Lung (tissue), 12 donors: ENCODE measurements around the gene WTAP. TPM values are rescaled to one million over a fixed set of nuclear protein-coding genes. Genes with fewer than 3 reads are reported as not detected.
"Not testable (repeated sequence)": the region's sequence is repeated elsewhere in the genome, so short reads cannot be mapped to it uniquely, and the experiment has no call there.

Experiments used
- ATAC-seq: fragments of 200-7000 bp; cut with Tn5 transposase; one replicate; pipeline ENCODE4 v1.9.1; 2020; ENCODE audit warnings: moderate number of reproducible peaks; ENCODE audit not compliant: insufficient read depth, low FRiP score
- DNase-seq, 3 donors: peaks; one replicate each; pipeline ENCODE4 v3.0.0-alpha.2; 2013 to 2017
- H3K27ac ChIP-seq, 2 donors: one replicate each; pipeline ENCODE4 v1.5.1; 2013; ENCODE audit warnings: mild to moderate bottlenecking in 2 of 2, moderate library complexity in 2 of 2, control low read depth in 1 of 2, inconsistent platforms in 1 of 2, low read depth in 1 of 2, low read length in 1 of 2
- H3K27me3 ChIP-seq, 3 donors: one replicate each; pipeline ENCODE4 v1.5.1; 2013; ENCODE audit warnings: low read length in 2 of 3; ENCODE audit not compliant: control insufficient read depth in 3 of 3, insufficient read depth in 3 of 3
- H3K36me3 ChIP-seq, 4 donors: one replicate each; pipeline ENCODE4 v1.5.1; 2013; ENCODE audit warnings: low read length in 4 of 4, mild to moderate bottlenecking in 1 of 4, moderate library complexity in 1 of 4; ENCODE audit not compliant: control insufficient read depth in 4 of 4, insufficient read depth in 4 of 4
- H3K4me1 ChIP-seq, 5 donors: one replicate each; pipeline ENCODE4 v1.5.1; 2013; ENCODE audit warnings: low read length in 5 of 5, mild to moderate bottlenecking in 2 of 5, moderate library complexity in 1 of 5; ENCODE audit not compliant: control insufficient read depth in 5 of 5, insufficient read depth in 5 of 5
- H3K4me3 ChIP-seq: one replicate; pipeline ENCODE4 v1.5.1; 2013; ENCODE audit warnings: mild to moderate bottlenecking, control low read depth, moderate library complexity
- H3K9ac ChIP-seq, 2 donors: one replicate each; pipeline ENCODE4 v1.5.1; 2013; ENCODE audit warnings: low read length in 2 of 2, control low read depth in 1 of 2; ENCODE audit not compliant: insufficient read depth in 1 of 2
- H3K9me3 ChIP-seq, 4 donors: one replicate each; pipeline ENCODE4 v1.5.1; 2013; ENCODE audit warnings: low read length in 3 of 4, mild to moderate bottlenecking in 1 of 4, moderate library complexity in 1 of 4; ENCODE audit not compliant: control insufficient read depth in 4 of 4, insufficient read depth in 3 of 4
- WGBS, 2 donors: extraction: QIAGEN DNeasy Blood & Tissue Kit; methylation state at CpG; one replicate each; pipeline ENCODE4 v1.1.7; 2013; 5-methylcytosine and 5-hydroxymethylcytosine counted together
- polyA plus RNA-seq, 2 donors: library from polyadenylated mRNA; stranded (reverse); fragments of 200-250 nt; gene quantifications; one replicate each; pipeline ENCODE4 v1.2.1, GENCODE V29; 2013
- total RNA-seq, 2 donors: library from RNA; depleted of rRNA in 1 of 2; stranded (reverse); fragments of >200 nt in 1 of 2; gene quantifications; one replicate each; pipeline ENCODE4 v1.2.1, GENCODE V29; 2014 to 2021
- TF ChIP-seq, protein P1 (sequence below): IDR thresholded peaks from 2 replicates; pipeline ENCODE4 v1.5.1; 2012; ENCODE audit warnings: mild to moderate bottlenecking; ENCODE audit errors: control extremely low read depth, extremely low read depth
- donor health status: control.
- donor health status: control.
- donor health status: Bipolar disorder and iron deficiency.
- donor health status: healthy.
- donor health status: DM: yes; HTN: yes; CAD: no.

Gene WTAP
- total and polyA plus RNA-seq, 4 donors: 70.8 to 145 (median 113) TPM

DNA sequence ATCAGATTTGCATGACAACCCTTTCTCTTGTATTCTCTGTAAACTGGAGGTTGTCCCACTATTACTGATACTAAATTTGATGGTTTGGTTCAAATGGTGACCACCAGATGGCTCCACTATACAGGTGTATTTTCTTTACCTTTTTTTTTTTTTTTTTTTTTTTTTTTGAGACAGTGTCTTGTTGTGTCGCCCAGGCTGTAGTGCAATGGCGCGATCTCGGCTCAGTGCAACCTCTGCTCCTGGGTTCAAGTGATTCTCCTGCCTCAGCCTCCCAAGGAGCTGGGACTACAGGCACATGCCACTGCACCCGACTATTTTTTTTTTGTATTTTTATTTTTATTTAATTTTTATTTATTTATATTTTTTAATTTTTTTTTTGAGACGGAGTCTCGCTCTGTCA, 6.6 kb upstream of the WTAP start:
- 76 to 87% methylated on average over 7 of the region's 7 CpGs for whole genome bisulfite sequencing, 2 donors
- TF ChIP-seq, protein P1, sequence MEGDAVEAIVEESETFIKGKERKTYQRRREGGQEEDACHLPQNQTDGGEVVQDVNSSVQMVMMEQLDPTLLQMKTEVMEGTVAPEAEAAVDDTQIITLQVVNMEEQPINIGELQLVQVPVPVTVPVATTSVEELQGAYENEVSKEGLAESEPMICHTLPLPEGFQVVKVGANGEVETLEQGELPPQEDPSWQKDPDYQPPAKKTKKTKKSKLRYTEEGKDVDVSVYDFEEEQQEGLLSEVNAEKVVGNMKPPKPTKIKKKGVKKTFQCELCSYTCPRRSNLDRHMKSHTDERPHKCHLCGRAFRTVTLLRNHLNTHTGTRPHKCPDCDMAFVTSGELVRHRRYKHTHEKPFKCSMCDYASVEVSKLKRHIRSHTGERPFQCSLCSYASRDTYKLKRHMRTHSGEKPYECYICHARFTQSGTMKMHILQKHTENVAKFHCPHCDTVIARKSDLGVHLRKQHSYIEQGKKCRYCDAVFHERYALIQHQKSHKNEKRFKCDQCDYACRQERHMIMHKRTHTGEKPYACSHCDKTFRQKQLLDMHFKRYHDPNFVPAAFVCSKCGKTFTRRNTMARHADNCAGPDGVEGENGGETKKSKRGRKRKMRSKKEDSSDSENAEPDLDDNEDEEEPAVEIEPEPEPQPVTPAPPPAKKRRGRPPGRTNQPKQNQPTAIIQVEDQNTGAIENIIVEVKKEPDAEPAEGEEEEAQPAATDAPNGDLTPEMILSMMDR: no peak
- ATAC-seq: no peak

DNA sequence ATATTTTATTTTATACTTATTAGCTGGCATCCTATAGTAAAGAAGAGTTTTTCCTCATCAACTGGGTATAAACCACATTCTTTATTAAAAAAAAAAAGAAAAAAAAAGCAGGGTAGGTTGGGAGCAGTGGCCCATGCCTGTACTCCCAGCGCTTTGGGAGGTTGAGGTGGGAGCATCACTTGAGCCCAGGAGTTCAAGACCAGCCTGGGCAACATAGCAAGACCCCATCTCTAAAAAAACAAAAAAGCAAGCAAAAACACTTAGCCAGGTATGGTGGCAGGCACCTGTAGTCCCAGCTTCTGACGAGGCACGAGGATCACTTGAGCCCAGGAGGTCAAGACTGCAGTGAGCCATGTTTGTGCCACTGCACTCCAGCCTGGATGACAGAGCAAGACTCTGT, 5.3 kb upstream of the WTAP start:
- not testable (repeated sequence) for ATAC-seq, H3K36me3 ChIP-seq, DNase-seq, H3K4me1 ChIP-seq, H3K27ac ChIP-seq, H3K4me3 ChIP-seq, H3K9ac ChIP-seq, H3K9me3 ChIP-seq, H3K27me3 ChIP-seq
- 97 to 98% methylated on average over 3 of the region's 3 CpGs for WGBS, 2 donors

More for the DNA sequence above, 6.6 kb upstream of the WTAP start:
- no peaks in the 10 kb centered on the region for H3K27me3 ChIP-seq
- H3K4me3 ChIP-seq: no peak overlapping the region
- no peaks in the 10 kb centered on the region for H3K36me3 ChIP-seq
- no peak overlapping the region for H3K27ac ChIP-seq
- no peak overlapping the region for H3K9ac ChIP-seq
- peak in 2 of 3 donors; percentile 33 to 35 for DNase-seq
- H3K4me1 ChIP-seq: peaks cover 0 to 15% (median under 1%) of the 10 kb centered on the region in 5 donors
- H3K9me3 ChIP-seq: no peaks in the 10 kb centered on the region

DNA sequence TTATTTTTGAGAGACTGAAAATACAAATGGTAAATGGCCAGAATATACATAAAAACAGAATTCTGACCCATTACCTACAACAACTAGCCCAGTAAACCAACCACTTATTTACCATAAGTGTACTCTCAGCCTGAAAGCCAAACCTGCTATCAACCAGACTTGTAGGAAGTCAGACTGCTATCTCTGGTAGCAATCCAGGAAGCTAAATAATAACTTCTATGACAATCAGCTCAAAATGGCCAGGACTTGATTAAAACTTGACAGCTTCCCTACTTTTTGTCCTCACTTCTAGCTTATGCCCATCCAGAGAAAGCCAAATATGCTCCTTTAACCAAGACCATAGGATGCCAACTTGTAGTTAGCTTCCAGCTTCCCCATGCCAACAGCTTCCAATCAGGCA, 4.7 kb upstream of the WTAP start:
- ATAC-seq: no peak
- TF ChIP-seq, protein P1: no peak
- H3K4me1 ChIP-seq: peaks cover 0 to 9% (median 2%) of the 10 kb centered on the region in 5 donors
- H3K4me3 ChIP-seq: no peak overlapping the region
- H3K9ac ChIP-seq: no peak overlapping the region
- no peak overlapping the region for H3K27ac ChIP-seq
- H3K9me3 ChIP-seq: no peaks in the 10 kb centered on the region
- H3K36me3 ChIP-seq: peaks cover 0 to 3% (median 0%) of the 10 kb centered on the region in 4 donors
- no peak for DNase-seq
- no peaks in the 10 kb centered on the region for H3K27me3 ChIP-seq

DNA sequence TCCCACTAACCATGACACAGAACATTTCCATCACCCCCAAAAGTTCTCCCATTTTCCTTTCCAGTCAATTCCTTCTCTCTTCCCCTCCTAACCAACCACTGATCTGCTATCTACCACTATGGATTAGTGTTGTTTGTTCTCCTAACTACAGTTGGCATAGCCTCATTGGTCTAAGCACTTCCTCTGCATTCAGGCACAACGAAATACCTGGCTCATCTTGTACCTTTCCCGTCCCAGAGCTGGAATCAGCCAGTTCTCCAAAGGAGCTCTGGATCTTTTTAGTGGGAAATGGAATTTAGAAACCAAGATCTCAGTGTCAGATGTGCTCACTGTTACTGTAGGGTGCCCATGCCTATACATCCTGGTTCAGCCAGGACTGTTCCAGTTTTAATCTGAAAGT, 4.0 kb upstream of the WTAP start:
- DNase-seq (no peak), ATAC-seq (no peak)
- H3K27ac ChIP-seq: no peak overlapping the region
- 94 to 96% methylated on average over 2 of the region's 2 CpGs for WGBS, 2 donors
- TF ChIP-seq, protein P1: no peak
- H3K27me3 ChIP-seq: no peaks in the 10 kb centered on the region
- no peak overlapping the region for H3K9ac ChIP-seq
- no peaks in the 10 kb centered on the region for H3K9me3 ChIP-seq
- H3K36me3 ChIP-seq: peaks cover 0 to 6% (median 0%) of the 10 kb centered on the region in 4 donors
- H3K4me1 ChIP-seq: peaks cover 0 to 9% (median 2%) of the 10 kb centered on the region in 5 donors
- no peak overlapping the region for H3K4me3 ChIP-seq
